Activated naive CD8-positive, alpha-beta T cell treated with anti-CD3 and anti-CD28 coated beads for 36 hours (primary cell): ENCODE data around the gene AGAP1. TPM values are rescaled to one million over a fixed set of nuclear protein-coding genes. Genes with fewer than 3 reads are reported as not detected.

ENCODE experiments used
- DNase-seq: peaks from one replicate; pipeline ENCODE4 v3.0.0; 2021
- H3K27ac Mint-ChIP-seq: one replicate; pipeline ENCODE4 v1.8.0; 2022; ENCODE audit warnings: mild to moderate bottlenecking, moderate library complexity, mixed read lengths
- H3K27me3 Mint-ChIP-seq: one replicate; pipeline ENCODE4 v1.8.0; 2022; ENCODE audit warnings: mild to moderate bottlenecking, mixed read lengths
- H3K36me3 Mint-ChIP-seq: one replicate; pipeline ENCODE4 v1.8.0; 2021; ENCODE audit warnings: mild to moderate bottlenecking, mixed read lengths
- H3K4me1 Mint-ChIP-seq: one replicate; pipeline ENCODE4 v1.8.0; 2021; ENCODE audit warnings: mixed read lengths
- H3K4me3 Mint-ChIP-seq: one replicate; pipeline ENCODE4 v1.8.0; 2022; ENCODE audit warnings: mild to moderate bottlenecking, moderate library complexity, mixed read lengths
- H3K9me3 Mint-ChIP-seq: one replicate; pipeline ENCODE4 v1.8.0; 2022; ENCODE audit warnings: mixed read lengths
- total RNA-seq, 2 experiments: library from RNA; stranded (reverse); gene quantifications; one replicate each; pipeline ENCODE4 v1.2.3, GENCODE V29; 2021

AGAP1 gene
- total RNA-seq, 2 experiments from 2014 or later, result 0.89 to 1.4 TPM

- Mint-ChIP-seq H3K27me3 (peaks cover 16% of the 10 kb centered on the region), H3K36me3 (no peaks in the 10 kb centered on the region), H3K27ac (no peak overlapping the region), H3K4me1 (no peaks in the 10 kb centered on the region), H3K4me3 (no peak overlapping the region), H3K9me3 (no peaks in the 10 kb centered on the region)
- no peak for DNase-seq
These were observed 365.0 kb downstream of the AGAP1 start for GRCh38 chr2:235858881-235859280.

- DNase-seq, result no peak
- Mint-ChIP-seq H3K27ac (no peak overlapping the region), H3K36me3 (no peaks in the 10 kb centered on the region), H3K27me3 (peaks cover 21% of the 10 kb centered on the region), H3K4me3 (no peak overlapping the region), H3K9me3 (no peaks in the 10 kb centered on the region), H3K4me1 (no peaks in the 10 kb centered on the region)
These were observed 365.8 kb downstream of the AGAP1 start for GRCh38 chr2:235859651-235860050.

- H3K27ac Mint-ChIP-seq, result no peak overlapping the region
- H3K4me1 Mint-ChIP-seq, result no peaks in the 10 kb centered on the region
- H3K4me3 Mint-ChIP-seq, result no peak overlapping the region
- no peaks in the 10 kb centered on the region for H3K36me3 Mint-ChIP-seq
- DNase-seq, result no peak
- H3K27me3 Mint-ChIP-seq, result peaks cover 26% of the 10 kb centered on the region
- no peaks in the 10 kb centered on the region for H3K9me3 Mint-ChIP-seq
These were observed 366.3 kb downstream of the AGAP1 start for GRCh38 chr2:235860111-235860510.

- Mint-ChIP-seq H3K36me3 (no peaks in the 10 kb centered on the region), H3K27ac (no peak overlapping the region), H3K27me3 (peaks cover 30% of the 10 kb centered on the region), H3K4me3 (no peak overlapping the region), H3K9me3 (no peaks in the 10 kb centered on the region), H3K4me1 (no peaks in the 10 kb centered on the region)
- no peak for DNase-seq
These were observed 367.0 kb downstream of the AGAP1 start for GRCh38 chr2:235860871-235861270.

- Mint-ChIP-seq H3K9me3 (no peaks in the 10 kb centered on the region), H3K27me3 (peaks cover 35% of the 10 kb centered on the region), H3K4me1 (no peaks in the 10 kb centered on the region), H3K27ac (no peak overlapping the region), H3K4me3 (no peak overlapping the region), H3K36me3 (no peaks in the 10 kb centered on the region)
- no peak for DNase-seq
These were observed 367.5 kb downstream of the AGAP1 start for GRCh38 chr2:235861383-235861782.

GRCh38 chr2:235863414-235863813 lies 369.6 kb downstream of the AGAP1 start:
- no peak overlapping the region for H3K27ac Mint-ChIP-seq
- no peak for DNase-seq
- H3K4me1 Mint-ChIP-seq, result no peaks in the 10 kb centered on the region
- H3K9me3 Mint-ChIP-seq, result no peaks in the 10 kb centered on the region
- peaks cover 35% of the 10 kb centered on the region for H3K27me3 Mint-ChIP-seq
- H3K4me3 Mint-ChIP-seq, result no peak overlapping the region
- H3K36me3 Mint-ChIP-seq, result no peaks in the 10 kb centered on the region

GRCh38 chr2:235864302-235864701 lies 370.5 kb downstream of the AGAP1 start:
- DNase-seq, result no peak
- no peaks in the 10 kb centered on the region for H3K36me3 Mint-ChIP-seq
- H3K27ac Mint-ChIP-seq, result no peak overlapping the region
- no peaks in the 10 kb centered on the region for H3K4me1 Mint-ChIP-seq
- H3K4me3 Mint-ChIP-seq, result no peak overlapping the region
- H3K27me3 Mint-ChIP-seq, result peaks cover 34% of the 10 kb centered on the region
- no peaks in the 10 kb centered on the region for H3K9me3 Mint-ChIP-seq

- Mint-ChIP-seq H3K4me3 (no peak overlapping the region), H3K27me3 (peaks cover 29% of the 10 kb centered on the region), H3K9me3 (no peaks in the 10 kb centered on the region), H3K4me1 (no peaks in the 10 kb centered on the region), H3K27ac (no peak overlapping the region), H3K36me3 (no peaks in the 10 kb centered on the region)
- no peak for DNase-seq
These were observed 371.1 kb downstream of the AGAP1 start for GRCh38 chr2:235864733-235865515.

- no peak overlapping the region for H3K27ac Mint-ChIP-seq
- no peaks in the 10 kb centered on the region for H3K4me1 Mint-ChIP-seq
- H3K27me3 Mint-ChIP-seq, result peaks cover 29% of the 10 kb centered on the region
- H3K36me3 Mint-ChIP-seq, result no peaks in the 10 kb centered on the region
- no peak for DNase-seq
- peaks cover 4% of the 10 kb centered on the region for H3K9me3 Mint-ChIP-seq
- H3K4me3 Mint-ChIP-seq, result no peak overlapping the region
These were observed 372.5 kb downstream of the AGAP1 start for GRCh38 chr2:235866373-235866772.

- H3K4me3 Mint-ChIP-seq, result no peak overlapping the region
- DNase-seq, result no peak
- no peak overlapping the region for H3K27ac Mint-ChIP-seq
- H3K4me1 Mint-ChIP-seq, result no peaks in the 10 kb centered on the region
- peaks cover 5% of the 10 kb centered on the region for H3K9me3 Mint-ChIP-seq
- no peaks in the 10 kb centered on the region for H3K36me3 Mint-ChIP-seq
- peaks cover 22% of the 10 kb centered on the region for H3K27me3 Mint-ChIP-seq
These were observed 374.4 kb downstream of the AGAP1 start for GRCh38 chr2:235868224-235868623.

GRCh38 chr2:235868645-235869044 lies 374.8 kb downstream of the AGAP1 start:
- H3K27me3 Mint-ChIP-seq, result peaks cover 21% of the 10 kb centered on the region
- no peak for DNase-seq
- peaks cover 5% of the 10 kb centered on the region for H3K9me3 Mint-ChIP-seq
- no peaks in the 10 kb centered on the region for H3K4me1 Mint-ChIP-seq
- no peak overlapping the region for H3K4me3 Mint-ChIP-seq
- H3K27ac Mint-ChIP-seq, result no peak overlapping the region
- no peaks in the 10 kb centered on the region for H3K36me3 Mint-ChIP-seq

GRCh38 chr2:235870515-235870914 lies 376.7 kb downstream of the AGAP1 start:
- Mint-ChIP-seq H3K36me3 (no peaks in the 10 kb centered on the region), H3K27me3 (peaks cover 6% of the 10 kb centered on the region), H3K27ac (no peak overlapping the region), H3K9me3 (peaks cover 5% of the 10 kb centered on the region), H3K4me3 (no peak overlapping the region), H3K4me1 (no peaks in the 10 kb centered on the region)
- DNase-seq, result no peak

GRCh38 chr2:235876099-235876679 lies 382.3 kb downstream of the AGAP1 start:
- Mint-ChIP-seq H3K27me3 (peaks cover 8% of the 10 kb centered on the region), H3K4me1 (no peaks in the 10 kb centered on the region), H3K4me3 (no peak overlapping the region), H3K36me3 (no peaks in the 10 kb centered on the region), H3K9me3 (peaks cover 3% of the 10 kb centered on the region), H3K27ac (no peak overlapping the region)
- no peak for DNase-seq

- H3K9me3 Mint-ChIP-seq, result no peaks in the 10 kb centered on the region
- no peaks in the 10 kb centered on the region for H3K36me3 Mint-ChIP-seq
- no peak overlapping the region for H3K4me3 Mint-ChIP-seq
- no peak overlapping the region for H3K27ac Mint-ChIP-seq
- no peaks in the 10 kb centered on the region for H3K4me1 Mint-ChIP-seq
- no peak for DNase-seq
- peaks cover 8% of the 10 kb centered on the region for H3K27me3 Mint-ChIP-seq
These were observed 383.5 kb downstream of the AGAP1 start for GRCh38 chr2:235877275-235877802.

GRCh38 chr2:235879116-235879515 lies 385.3 kb downstream of the AGAP1 start:
- no peak overlapping the region for H3K27ac Mint-ChIP-seq
- no peak overlapping the region for H3K4me3 Mint-ChIP-seq
- no peaks in the 10 kb centered on the region for H3K9me3 Mint-ChIP-seq
- H3K36me3 Mint-ChIP-seq, result no peaks in the 10 kb centered on the region
- H3K4me1 Mint-ChIP-seq, result no peaks in the 10 kb centered on the region
- H3K27me3 Mint-ChIP-seq, result peaks cover 8% of the 10 kb centered on the region
- DNase-seq, result no peak

- H3K9me3 Mint-ChIP-seq, result no peaks in the 10 kb centered on the region
- no peak overlapping the region for H3K4me3 Mint-ChIP-seq
- no peaks in the 10 kb centered on the region for H3K36me3 Mint-ChIP-seq
- no peak for DNase-seq
- H3K4me1 Mint-ChIP-seq, result no peaks in the 10 kb centered on the region
- peaks cover 5% of the 10 kb centered on the region for H3K27me3 Mint-ChIP-seq
- H3K27ac Mint-ChIP-seq, result no peak overlapping the region
These were observed 389.8 kb downstream of the AGAP1 start for GRCh38 chr2:235883675-235884074.
